Keratinocyte (primary cell): Measurements from ENCODE around the gene SLC51B.

Experiments used
- EZH2 ChIP-seq: IDR thresholded peaks from one replicate; pipeline ENCODE4 v1.6.1; 2012; ENCODE audit warnings: inconsistent platforms, mild to moderate bottlenecking, low read length, moderate library complexity
- TF ChIP-seq, protein P1 (sequence below), 3 experiments: IDR thresholded peaks in 1 of 3; conservative IDR thresholded peaks in 1 of 3; optimal IDR thresholded peaks in 1 of 3; 2 replicates in 2 of 3; 3 replicates in 1 of 3; pipeline versions ENCODE3 to v1.5.1; 2011; ENCODE audit warnings: low read length in 3 of 3, mild to moderate bottlenecking in 3 of 3, moderate library complexity in 2 of 3, control low read depth in 1 of 3, inconsistent platforms in 1 of 3; ENCODE audit not compliant: insufficient read depth in 2 of 3; ENCODE audit errors: extremely low read depth in 1 of 3

DNA sequence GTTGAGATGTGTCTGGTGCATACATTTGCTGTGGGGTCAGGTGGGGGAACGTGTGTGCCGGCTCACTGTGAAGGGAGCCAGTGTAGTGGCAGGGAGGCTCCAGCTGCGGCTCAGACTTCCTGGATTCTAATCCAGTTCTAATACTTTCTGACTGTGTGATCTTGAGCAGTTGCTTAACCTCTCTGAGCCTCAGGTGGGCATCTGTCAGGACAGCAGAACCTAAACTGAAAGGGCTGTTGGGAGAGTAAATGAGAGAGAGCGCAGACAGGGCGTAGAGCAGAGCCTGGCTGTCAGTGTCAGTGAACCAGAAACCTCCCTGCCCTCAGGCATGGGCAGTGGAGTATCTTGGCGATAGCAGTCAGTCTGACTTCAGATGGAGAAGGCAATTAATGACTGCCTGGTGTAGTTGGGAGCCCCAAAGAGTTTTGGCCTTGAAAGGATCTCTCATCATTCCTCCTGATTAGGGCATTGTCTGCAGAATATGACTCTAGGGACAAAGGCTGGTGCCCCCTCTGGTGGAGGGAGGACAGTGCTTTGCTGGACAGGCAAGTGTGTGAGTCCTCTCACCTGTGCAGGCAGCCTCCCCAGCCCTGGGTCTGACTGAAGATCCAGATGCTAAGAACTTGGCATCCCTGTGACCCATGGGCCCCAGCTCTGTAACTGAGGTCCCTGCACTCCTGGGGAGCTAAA, 40.9 kb downstream of the SLC51B start:
- TF ChIP-seq, protein P1, sequence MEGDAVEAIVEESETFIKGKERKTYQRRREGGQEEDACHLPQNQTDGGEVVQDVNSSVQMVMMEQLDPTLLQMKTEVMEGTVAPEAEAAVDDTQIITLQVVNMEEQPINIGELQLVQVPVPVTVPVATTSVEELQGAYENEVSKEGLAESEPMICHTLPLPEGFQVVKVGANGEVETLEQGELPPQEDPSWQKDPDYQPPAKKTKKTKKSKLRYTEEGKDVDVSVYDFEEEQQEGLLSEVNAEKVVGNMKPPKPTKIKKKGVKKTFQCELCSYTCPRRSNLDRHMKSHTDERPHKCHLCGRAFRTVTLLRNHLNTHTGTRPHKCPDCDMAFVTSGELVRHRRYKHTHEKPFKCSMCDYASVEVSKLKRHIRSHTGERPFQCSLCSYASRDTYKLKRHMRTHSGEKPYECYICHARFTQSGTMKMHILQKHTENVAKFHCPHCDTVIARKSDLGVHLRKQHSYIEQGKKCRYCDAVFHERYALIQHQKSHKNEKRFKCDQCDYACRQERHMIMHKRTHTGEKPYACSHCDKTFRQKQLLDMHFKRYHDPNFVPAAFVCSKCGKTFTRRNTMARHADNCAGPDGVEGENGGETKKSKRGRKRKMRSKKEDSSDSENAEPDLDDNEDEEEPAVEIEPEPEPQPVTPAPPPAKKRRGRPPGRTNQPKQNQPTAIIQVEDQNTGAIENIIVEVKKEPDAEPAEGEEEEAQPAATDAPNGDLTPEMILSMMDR (optimal IDR thresholded peaks at IDR 0.05 in 1 of 3, IDR thresholded peaks at IDR 0.05 in 1 of 3, conservative IDR thresholded peaks at IDR 0.05 in 1 of 3; ENCODE audit: extremely low read depth in 1 of 3, insufficient read depth in 2 of 3, low read length in 3 of 3): peak; percentile 44 to 74 (median 61)
- no peak for TF ChIP-seq EZH2
